ENCODE data around the gene RPRD1A. TPM values are rescaled to one million over a fixed set of nuclear protein-coding genes. Genes with fewer than 3 reads are reported as not detected.

RPRD1A gene
- polyA plus RNA-seq, 1 of the 3 experiments (the other 2 are of a cell fraction) = 28.9 TPM

DNA sequence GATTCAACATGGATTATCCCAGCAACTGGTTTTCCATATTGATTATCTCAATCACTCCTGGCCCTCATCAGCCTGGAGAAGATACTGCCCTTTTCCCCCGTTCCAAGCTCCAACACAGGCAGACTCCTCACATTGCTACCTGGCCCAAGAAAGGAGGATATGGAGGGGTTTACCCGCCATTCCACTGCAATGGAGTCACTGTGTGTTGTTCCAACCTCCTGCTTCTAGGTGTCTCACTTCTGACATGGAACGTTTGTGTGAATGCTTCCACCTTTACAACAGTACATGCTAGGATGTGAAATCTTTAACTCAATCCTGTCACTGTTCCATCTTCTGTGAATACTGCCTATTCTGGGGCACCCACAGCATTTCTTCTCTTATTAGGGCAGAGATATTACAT lies 58.1 kb downstream of the RPRD1A start:
- ChIA-PET CTCF (no interaction called here), POLR2A (no interaction called here)
- TF ChIP-seq GABPA (IDR thresholded peaks at IDR 0.05; ENCODE audit: low read depth) (no peak), YY1 (IDR thresholded peaks at IDR 0.05; ENCODE audit: low read depth) (no peak), ELF1 (IDR thresholded peaks at IDR 0.05) (no peak), NRF1 (IDR thresholded peaks at IDR 0.05; ENCODE audit: low read depth, low read length) (no peak), TEAD4 (IDR thresholded peaks at IDR 0.05; ENCODE audit: borderline replicate concordance, insufficient read depth) (no peak), NFIC (IDR thresholded peaks at IDR 0.05; ENCODE audit: borderline replicate concordance) (no peak), RFX5 (IDR thresholded peaks at IDR 0.05; ENCODE audit: low read length) (no peak), MXI1 (IDR thresholded peaks at IDR 0.05; ENCODE audit: low read depth, low read length) (no peak), FOSL2 (IDR thresholded peaks at IDR 0.05; ENCODE audit: borderline replicate concordance, low read depth) (no peak), CHD2 (IDR thresholded peaks at IDR 0.05; ENCODE audit: low read length, partially characterized antibody) (no peak), EP300 (IDR thresholded peaks at IDR 0.05; ENCODE audit: borderline replicate concordance in 1 of 2, low read depth in 1 of 2, low read length in 1 of 2) (no peak), GATA2 (CRISPR knock-in tag; IDR thresholded peaks at IDR 0.05) (no peak), RAD21 (IDR thresholded peaks at IDR 0.05; ENCODE audit: low read length) (no peak), TCF12 (IDR thresholded peaks at IDR 0.05) (no peak)
- TF ChIP-seq, protein P1, sequence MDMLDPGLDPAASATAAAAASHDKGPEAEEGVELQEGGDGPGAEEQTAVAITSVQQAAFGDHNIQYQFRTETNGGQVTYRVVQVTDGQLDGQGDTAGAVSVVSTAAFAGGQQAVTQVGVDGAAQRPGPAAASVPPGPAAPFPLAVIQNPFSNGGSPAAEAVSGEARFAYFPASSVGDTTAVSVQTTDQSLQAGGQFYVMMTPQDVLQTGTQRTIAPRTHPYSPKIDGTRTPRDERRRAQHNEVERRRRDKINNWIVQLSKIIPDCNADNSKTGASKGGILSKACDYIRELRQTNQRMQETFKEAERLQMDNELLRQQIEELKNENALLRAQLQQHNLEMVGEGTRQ (IDR thresholded peaks at IDR 0.05; ENCODE audit: borderline replicate concordance, low read depth, low read length) = no peak
- TF ChIP-seq, protein P2, sequence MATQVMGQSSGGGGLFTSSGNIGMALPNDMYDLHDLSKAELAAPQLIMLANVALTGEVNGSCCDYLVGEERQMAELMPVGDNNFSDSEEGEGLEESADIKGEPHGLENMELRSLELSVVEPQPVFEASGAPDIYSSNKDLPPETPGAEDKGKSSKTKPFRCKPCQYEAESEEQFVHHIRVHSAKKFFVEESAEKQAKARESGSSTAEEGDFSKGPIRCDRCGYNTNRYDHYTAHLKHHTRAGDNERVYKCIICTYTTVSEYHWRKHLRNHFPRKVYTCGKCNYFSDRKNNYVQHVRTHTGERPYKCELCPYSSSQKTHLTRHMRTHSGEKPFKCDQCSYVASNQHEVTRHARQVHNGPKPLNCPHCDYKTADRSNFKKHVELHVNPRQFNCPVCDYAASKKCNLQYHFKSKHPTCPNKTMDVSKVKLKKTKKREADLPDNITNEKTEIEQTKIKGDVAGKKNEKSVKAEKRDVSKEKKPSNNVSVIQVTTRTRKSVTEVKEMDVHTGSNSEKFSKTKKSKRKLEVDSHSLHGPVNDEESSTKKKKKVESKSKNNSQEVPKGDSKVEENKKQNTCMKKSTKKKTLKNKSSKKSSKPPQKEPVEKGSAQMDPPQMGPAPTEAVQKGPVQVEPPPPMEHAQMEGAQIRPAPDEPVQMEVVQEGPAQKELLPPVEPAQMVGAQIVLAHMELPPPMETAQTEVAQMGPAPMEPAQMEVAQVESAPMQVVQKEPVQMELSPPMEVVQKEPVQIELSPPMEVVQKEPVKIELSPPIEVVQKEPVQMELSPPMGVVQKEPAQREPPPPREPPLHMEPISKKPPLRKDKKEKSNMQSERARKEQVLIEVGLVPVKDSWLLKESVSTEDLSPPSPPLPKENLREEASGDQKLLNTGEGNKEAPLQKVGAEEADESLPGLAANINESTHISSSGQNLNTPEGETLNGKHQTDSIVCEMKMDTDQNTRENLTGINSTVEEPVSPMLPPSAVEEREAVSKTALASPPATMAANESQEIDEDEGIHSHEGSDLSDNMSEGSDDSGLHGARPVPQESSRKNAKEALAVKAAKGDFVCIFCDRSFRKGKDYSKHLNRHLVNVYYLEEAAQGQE (IDR thresholded peaks at IDR 0.05; ENCODE audit: low read depth, low read length) = no peak
- TF ChIP-seq, protein P3, sequence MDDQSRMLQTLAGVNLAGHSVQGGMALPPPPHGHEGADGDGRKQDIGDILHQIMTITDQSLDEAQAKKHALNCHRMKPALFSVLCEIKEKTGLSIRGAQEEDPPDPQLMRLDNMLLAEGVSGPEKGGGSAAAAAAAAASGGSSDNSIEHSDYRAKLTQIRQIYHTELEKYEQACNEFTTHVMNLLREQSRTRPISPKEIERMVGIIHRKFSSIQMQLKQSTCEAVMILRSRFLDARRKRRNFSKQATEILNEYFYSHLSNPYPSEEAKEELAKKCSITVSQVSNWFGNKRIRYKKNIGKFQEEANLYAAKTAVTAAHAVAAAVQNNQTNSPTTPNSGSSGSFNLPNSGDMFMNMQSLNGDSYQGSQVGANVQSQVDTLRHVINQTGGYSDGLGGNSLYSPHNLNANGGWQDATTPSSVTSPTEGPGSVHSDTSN (IDR thresholded peaks at IDR 0.05) = no peak
- TF ChIP-seq, protein P4, sequence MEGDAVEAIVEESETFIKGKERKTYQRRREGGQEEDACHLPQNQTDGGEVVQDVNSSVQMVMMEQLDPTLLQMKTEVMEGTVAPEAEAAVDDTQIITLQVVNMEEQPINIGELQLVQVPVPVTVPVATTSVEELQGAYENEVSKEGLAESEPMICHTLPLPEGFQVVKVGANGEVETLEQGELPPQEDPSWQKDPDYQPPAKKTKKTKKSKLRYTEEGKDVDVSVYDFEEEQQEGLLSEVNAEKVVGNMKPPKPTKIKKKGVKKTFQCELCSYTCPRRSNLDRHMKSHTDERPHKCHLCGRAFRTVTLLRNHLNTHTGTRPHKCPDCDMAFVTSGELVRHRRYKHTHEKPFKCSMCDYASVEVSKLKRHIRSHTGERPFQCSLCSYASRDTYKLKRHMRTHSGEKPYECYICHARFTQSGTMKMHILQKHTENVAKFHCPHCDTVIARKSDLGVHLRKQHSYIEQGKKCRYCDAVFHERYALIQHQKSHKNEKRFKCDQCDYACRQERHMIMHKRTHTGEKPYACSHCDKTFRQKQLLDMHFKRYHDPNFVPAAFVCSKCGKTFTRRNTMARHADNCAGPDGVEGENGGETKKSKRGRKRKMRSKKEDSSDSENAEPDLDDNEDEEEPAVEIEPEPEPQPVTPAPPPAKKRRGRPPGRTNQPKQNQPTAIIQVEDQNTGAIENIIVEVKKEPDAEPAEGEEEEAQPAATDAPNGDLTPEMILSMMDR (IDR thresholded peaks at IDR 0.05) = no peak
- TF ChIP-seq, protein P5, sequence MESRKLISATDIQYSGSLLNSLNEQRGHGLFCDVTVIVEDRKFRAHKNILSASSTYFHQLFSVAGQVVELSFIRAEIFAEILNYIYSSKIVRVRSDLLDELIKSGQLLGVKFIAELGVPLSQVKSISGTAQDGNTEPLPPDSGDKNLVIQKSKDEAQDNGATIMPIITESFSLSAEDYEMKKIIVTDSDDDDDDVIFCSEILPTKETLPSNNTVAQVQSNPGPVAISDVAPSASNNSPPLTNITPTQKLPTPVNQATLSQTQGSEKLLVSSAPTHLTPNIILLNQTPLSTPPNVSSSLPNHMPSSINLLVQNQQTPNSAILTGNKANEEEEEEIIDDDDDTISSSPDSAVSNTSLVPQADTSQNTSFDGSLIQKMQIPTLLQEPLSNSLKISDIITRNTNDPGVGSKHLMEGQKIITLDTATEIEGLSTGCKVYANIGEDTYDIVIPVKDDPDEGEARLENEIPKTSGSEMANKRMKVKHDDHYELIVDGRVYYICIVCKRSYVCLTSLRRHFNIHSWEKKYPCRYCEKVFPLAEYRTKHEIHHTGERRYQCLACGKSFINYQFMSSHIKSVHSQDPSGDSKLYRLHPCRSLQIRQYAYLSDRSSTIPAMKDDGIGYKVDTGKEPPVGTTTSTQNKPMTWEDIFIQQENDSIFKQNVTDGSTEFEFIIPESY (IDR thresholded peaks at IDR 0.05; ENCODE audit: borderline replicate concordance, low read depth) = no peak
- TF ChIP-seq, protein P6, sequence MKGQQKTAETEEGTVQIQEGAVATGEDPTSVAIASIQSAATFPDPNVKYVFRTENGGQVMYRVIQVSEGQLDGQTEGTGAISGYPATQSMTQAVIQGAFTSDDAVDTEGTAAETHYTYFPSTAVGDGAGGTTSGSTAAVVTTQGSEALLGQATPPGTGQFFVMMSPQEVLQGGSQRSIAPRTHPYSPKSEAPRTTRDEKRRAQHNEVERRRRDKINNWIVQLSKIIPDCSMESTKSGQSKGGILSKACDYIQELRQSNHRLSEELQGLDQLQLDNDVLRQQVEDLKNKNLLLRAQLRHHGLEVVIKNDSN (IDR thresholded peaks at IDR 0.05; ENCODE audit: borderline replicate concordance, low read depth) = no peak

More for the DNA sequence above, 58.1 kb downstream of the RPRD1A start:
- no peaks in the 10 kb centered on the region; a peak in 1 of 4 replicates for H3K4me1 ChIP-seq (ENCODE audit: control insufficient read depth in 1 of 2, insufficient read depth in 2 of 2, low read depth in 1 of 2, low read length in 1 of 2)
- no peak overlapping the region for H2AFZ ChIP-seq (ENCODE audit: low read depth)
- H3K9me2 ChIP-seq = no peaks in the 10 kb centered on the region
- H3K4me2 ChIP-seq = no peak overlapping the region
- no peaks in the 10 kb centered on the region for H4K20me1 ChIP-seq (ENCODE audit: insufficient read depth)
- peaks cover 4% of the 10 kb centered on the region for H3F3A ChIP-seq (replicated peaks; ENCODE audit: insufficient read depth)
- no peak overlapping the region for H3K27ac ChIP-seq (ENCODE audit: low read depth in 2 of 2, low read length in 1 of 2)
- WGBS (ENCODE audit: low lambda C conversion rate) = 72% methylated on average over 3 of the region's 3 CpGs
- no peak for DNase-seq
- no peaks in the 10 kb centered on the region for H3K27me3 ChIP-seq (ENCODE audit: insufficient read depth)
- no peaks in the 10 kb centered on the region for H3K79me2 ChIP-seq (ENCODE audit: insufficient read depth)
- no peaks in the 10 kb centered on the region for H3K9me3 ChIP-seq
- no peak overlapping the region for H3K9ac ChIP-seq
- H3K36me3 ChIP-seq (replicated peaks in 1 of 2; ENCODE audit: control insufficient read depth in 1 of 2, insufficient read depth in 2 of 2, low read length in 1 of 2) = no peaks in the 10 kb centered on the region
- H3K4me3 ChIP-seq (ENCODE audit: low read depth in 2 of 2, low read length in 1 of 2) = no peak overlapping the region

Data from SK-N-SH (cell line).